ENCODE measurements around the gene ZNFX1. TPM values are rescaled to one million over a fixed set of nuclear protein-coding genes. Genes with fewer than 3 reads are reported as not detected.
"Not testable (repeated sequence)": the region's sequence is repeated elsewhere in the genome, so short reads cannot be mapped to it uniquely, and the experiment has no call there.

Gene ZNFX1
- total and polyA plus RNA-seq, 7 experiments from 2014 or later: 34.5 to 83.7 (median 62.2) TPM

GRCh38 chr20:49192944-49193518, 84.8 kb downstream of the ZNFX1 start:
- H3K4me3 ChIP-seq (ENCODE audit: low read length); H3K27me3 Mint-ChIP-seq; H3K27ac Mint-ChIP-seq; H3K27me3 ChIP-seq (ENCODE audit: control insufficient read depth in 2 of 2, insufficient read depth in 2 of 2, low read length in 2 of 2); H3K9me3 Mint-ChIP-seq; intact Hi-C loops (cut with micrococcal nuclease); H3K36me3 ChIP-seq (ENCODE audit: control insufficient read depth in 2 of 3, insufficient read depth in 3 of 3, low read length in 3 of 3); H3K36me3 Mint-ChIP-seq; ATAC-seq; POLR2A ChIA-PET; H3K27ac ChIP-seq (ENCODE audit: low read depth, low read length); H3K4me3 Mint-ChIP-seq; DNase-seq; H3K4me1 Mint-ChIP-seq; H3K9me3 ChIP-seq (ENCODE audit: control insufficient read depth in 2 of 3, low read length in 3 of 3); H3K4me1 ChIP-seq (ENCODE audit: control insufficient read depth in 2 of 2, insufficient read depth in 2 of 2, low read length in 2 of 2); CTCF ChIA-PET: not testable (repeated sequence)

Other genes starting within 250 kb of the ZNFX1 start
- gene CSE1L, start 231.7 kb downstream of the ZNFX1 start, total RNA-seq: 10 to 100 TPM; 23.3 to 73.0 (median 41.1) TPM
- gene CSE1L, start 231.7 kb downstream of the ZNFX1 start, polyA plus RNA-seq: 10 to 100 TPM; 25.0 to 38.4 TPM
- gene STAU1, start 89.7 kb downstream of the ZNFX1 start, total RNA-seq: 10 to 100 TPM; 42.8 to 56.3 (median 48.7) TPM
- 10 to 100 TPM; 35.8 to 42.8 TPM for gene STAU1, start 89.7 kb downstream of the ZNFX1 start, polyA plus RNA-seq
- gene DDX27, start 58.6 kb downstream of the ZNFX1 start, total RNA-seq: 10 to 100 TPM; 43.4 to 94.1 (median 65.7) TPM
- gene DDX27, start 58.6 kb downstream of the ZNFX1 start, polyA plus RNA-seq: 10 to 100 TPM; 35.6 to 67.6 TPM
- gene KCNB1, start 204.6 kb upstream of the ZNFX1 start, total RNA-seq: under 1 TPM in 2 of 5 experiments, not detected in 3; 0.08 to 0.58 TPM
- not detected for gene KCNB1, start 204.6 kb upstream of the ZNFX1 start, polyA plus RNA-seq

Measured in naive thymus-derived CD4-positive, alpha-beta T cell (primary cell).